GM19328 (cell line): ENCODE measurements around the gene OR51I2.

ENCODE experiments used
- ATAC-seq: cut with Tn5 transposase; IDR thresholded peaks from one replicate; pipeline ENCODE4 v1.9.1; 2021; ENCODE audit warnings: mild to moderate bottlenecking, moderate library complexity; ENCODE audit not compliant: unreplicated experiment

Gene OR51I2, protein sequence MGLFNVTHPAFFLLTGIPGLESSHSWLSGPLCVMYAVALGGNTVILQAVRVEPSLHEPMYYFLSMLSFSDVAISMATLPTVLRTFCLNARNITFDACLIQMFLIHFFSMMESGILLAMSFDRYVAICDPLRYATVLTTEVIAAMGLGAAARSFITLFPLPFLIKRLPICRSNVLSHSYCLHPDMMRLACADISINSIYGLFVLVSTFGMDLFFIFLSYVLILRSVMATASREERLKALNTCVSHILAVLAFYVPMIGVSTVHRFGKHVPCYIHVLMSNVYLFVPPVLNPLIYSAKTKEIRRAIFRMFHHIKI

DNA sequence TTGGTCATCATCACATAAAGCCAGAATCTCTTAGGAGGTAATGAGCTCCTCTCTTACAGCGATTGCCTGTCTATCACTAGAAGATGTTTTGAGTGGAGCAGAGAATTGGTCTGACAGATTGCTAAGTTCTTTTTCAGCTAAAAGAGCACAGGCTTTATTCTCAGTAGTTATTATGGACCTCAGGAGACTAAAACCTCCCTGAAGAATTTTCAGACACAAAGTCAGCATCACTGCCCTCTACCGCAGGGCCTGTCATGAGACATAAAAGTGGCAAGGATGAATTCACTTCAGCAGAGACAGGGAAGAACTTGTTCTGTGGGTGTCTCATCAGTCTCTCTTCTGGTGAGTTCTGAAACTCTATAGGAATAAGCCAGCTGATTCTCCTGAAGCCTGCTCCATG lies at the start of gene OR51I2:
Gene OR51I2, plus strand, starts transcription at position 301 of the 400 bp plus-strand sequence. CDS start 4,166 bp downstream, outside the sequence.
- no peak for ATAC-seq

DNA sequence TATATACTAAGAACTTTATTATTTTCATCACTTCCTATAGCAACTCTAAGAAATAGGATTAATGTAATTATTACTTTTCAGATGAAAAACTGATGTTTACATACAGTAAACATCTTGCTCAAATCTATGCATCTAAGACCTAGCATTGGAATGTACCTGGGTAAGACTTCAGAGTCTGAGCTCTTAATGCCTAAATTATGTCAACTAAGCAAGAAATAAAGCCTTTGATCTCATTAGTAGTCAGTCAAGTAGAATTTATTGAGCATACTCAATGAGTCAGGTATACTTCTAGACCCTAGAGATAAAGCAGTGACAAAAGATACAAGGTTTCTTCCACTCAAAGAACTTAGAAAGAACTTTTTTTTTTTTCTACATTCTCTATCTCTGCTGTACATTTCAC lies 44.0 kb upstream of the OR51I2 start:
- no peak for ATAC-seq

DNA sequence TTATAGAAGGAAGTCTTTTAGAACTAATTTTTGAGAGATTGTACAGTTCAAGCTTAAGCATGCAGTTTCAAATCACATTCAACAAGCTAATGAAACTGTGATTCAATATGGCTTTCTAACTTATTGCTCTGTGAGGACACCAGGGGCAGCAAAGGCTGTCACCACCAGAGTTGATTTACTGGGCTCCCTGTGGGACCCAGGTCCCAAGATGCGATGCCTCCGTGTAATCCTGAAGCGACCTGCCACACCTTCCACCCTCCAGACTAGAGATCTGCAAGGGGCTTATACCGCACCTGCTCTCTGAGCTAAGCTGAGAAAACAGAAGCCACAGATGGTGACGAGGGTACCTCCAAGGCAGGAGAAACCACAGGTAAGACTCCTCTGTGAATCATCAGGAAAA lies 28.1 kb upstream of the OR51I2 start:
- ATAC-seq = no peak

DNA sequence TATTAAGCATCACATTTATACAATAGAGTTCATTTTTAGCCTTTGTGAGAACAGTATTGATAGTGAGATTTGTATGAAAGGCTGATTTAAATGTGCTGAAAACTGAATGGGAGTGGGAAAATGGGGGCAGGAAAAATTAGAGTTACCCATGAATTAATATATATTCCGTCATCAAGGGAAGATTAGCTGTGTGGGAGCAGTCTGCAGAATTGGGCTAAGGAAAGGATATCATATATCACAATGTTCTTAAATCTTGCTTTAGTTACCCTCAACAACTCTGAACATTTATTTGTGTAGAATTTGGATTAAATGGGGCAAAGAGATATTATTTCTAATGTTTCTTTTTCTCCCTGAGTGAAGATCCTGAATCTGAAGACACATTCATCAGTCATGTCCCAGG lies 27.3 kb upstream of the OR51I2 start, which contains the start of gene OR51Q1:
Gene OR51Q1, plus strand, starts transcription at position 301 of the 400 bp plus-strand sequence. Its CDS starts 90 bp downstream, at position 391.
- ATAC-seq = no peak

DNA sequence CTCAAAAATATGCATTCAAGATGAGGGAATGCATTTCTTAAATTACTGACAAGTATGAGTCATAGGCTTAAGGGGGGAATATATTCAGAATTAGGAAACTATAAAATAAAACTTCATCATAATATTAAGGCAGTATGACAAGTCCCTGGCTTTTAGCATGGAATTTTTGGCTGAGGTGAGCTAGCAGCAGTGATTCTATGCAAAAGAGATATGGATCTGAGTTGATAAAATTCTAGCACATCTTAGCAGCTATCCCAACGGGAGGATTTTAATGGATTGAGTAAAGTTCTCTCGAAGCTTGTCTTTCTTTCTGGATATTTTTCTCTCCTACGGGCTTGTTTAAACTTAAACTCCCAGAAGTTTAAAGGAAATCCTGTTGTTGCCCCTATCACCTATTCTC lies 26.0 kb upstream of the OR51I2 start:
- ATAC-seq = no peak

DNA sequence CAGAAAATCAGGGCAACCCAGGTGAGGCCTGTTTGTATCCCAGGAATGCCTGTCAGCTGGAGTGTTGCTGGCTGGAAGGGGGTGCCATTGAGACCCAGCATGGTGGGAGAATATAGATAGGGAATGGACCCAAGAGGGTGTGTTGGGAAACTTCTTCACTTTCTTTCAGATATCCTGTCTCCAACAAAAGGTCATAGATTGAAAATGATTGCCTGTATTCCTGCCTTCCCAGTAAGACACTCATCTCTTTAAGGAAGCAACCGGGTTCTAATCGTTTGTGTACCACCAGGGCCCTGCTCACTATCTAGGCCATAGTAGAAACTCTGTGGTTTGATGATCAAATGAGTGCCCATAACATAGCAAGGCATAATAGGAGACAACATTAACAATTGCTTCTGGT lies 7.7 kb upstream of the OR51I2 start, which contains the start of gene OR51I1:
Gene OR51I1, minus strand, starts transcription at position 101 of the 400 bp plus-strand sequence. Its CDS starts 0 bp downstream, at position 101.
- no peak for ATAC-seq

DNA sequence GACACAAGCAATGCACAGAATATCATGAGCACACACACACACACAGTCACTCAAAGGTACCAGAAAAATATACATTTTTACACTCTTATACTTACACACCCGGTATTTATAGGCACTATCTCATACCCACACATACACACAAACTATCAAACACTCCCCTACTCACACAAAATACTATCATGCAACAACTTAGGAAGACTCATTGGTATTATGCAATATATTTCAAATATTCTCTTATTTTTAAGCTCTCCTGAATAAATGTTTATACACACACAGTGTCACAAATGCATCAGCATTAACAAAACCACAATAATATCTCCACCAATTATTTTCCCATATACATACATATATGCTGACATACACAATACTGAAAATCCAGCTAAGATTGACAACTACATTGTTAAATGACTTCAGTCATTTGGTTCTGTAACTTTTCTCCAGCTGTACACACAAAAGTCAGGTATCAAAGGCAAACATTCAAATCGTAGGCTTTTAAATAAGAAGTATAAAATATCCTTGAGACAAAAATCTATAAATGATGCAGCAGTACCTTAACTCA lies 5.2 kb upstream of the OR51I2 start:
- ATAC-seq = no peak

DNA sequence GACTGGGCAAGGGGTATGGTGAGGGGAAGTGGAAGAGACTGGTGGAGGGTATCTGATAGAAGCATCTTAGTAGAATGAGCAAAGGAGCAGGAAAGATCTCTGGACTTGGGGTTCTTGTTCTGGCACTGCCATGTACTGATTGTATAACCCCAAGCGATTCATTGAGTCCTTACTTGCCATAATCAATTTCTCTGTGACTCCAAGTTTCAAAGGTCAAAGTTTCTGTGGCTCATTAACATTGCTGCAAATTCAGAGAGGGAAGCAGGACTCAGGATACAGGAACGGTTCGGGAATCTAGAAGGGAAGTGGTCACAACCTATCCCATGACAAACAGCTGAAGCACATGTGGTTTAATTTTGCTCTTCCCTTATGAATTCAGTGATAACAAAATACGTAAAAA lies 309 bp downstream of the OR51I2 start:
- no peak for ATAC-seq

DNA sequence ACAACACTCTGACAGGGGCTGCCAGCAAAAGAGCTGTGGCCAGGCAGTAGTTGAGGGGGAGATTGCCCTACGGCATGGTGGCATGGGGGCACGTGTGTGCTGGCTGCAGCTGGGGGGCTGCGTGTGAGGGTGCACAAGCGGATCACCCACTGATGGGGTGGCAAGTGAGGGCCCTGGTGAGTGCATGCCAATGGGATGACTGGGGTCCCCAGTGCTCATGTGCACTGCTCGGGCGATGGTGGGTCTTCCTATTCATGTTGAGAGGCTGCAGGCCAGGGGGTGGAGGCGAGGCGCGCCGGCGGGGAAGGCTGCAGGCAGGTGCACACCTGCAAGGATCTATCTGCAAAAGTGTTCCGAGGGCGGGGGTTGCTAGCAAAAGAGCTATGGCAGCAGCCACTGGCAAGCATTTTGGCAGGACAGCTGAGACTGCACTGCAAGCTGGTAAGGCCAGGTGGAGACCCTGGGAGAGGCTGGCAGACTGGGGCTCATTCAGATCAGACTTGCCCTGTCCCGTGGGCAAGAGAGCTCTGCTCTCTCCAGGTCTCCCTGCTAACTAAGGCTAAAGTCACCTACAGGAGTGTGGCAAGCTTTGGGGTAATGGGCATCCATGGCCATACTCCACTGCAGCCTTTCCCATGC lies 12.0 kb downstream of the OR51I2 start:
- no peak for ATAC-seq

DNA sequence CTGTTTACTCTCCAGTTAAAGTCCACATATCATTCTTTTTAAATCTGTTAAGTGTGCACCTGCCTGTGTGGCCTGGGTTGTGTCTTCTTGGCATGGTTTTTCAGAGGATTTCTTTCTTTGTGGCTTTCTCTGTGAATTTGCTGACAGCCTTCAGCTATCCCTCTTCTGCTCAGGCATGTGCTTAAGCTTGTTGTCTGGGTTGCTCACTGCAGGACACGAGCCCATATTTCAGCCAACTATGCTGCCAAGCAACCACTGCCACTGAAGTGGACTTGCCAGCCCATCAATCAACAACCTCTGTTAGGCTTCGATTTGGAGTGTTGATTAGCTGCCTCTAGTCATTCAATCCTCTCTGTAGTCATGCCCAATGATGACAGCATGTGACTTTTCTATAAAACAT lies 18.4 kb downstream of the OR51I2 start:
- no peak for ATAC-seq

DNA sequence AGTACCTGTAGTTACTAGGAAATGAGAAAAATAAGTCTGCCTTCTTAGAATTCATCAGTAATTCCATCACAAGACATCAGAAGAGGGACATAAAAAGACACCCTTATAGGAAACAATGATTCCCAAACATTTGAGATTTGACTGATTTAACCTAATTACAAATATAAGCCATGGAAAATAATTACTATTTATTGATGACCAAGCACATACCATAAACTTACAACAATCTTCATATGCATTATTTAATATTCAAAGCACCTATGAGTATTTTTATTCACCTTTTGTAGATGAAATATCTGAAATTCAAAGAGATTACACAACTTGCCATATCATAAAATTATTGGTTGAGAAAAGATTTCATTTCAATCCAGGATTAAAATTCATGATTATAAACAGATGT lies 24.8 kb downstream of the OR51I2 start:
- no peak for ATAC-seq

DNA sequence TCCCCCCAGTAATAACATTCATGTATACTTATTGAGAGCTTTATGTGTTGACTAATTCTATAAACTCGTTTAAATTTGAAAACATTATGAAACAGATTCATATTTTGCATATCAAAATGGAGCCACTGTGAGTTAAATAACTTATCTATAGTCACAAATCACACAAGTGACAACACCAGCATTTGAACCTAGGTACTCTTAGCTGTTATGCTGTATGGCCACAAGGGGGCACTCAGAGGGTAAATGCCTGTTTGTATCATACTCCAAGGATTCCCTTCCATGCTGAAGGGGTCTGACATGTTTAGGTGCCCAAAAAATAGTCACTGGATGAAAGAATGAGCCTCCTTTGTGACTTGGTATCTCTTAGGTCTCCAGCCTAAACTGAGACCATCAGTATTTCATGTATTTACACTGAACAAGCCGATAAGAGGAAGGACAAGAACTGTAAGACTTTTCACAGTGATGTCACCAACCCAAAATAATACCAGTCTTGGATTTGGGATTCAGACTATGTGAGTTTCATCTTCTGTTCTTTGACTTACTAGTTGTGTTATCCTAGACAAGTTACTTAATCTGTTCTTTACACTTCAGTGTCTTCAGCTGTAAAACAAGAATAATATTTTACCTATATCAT lies 27.2 kb downstream of the OR51I2 start:
- ATAC-seq = peak; percentile 90

DNA sequence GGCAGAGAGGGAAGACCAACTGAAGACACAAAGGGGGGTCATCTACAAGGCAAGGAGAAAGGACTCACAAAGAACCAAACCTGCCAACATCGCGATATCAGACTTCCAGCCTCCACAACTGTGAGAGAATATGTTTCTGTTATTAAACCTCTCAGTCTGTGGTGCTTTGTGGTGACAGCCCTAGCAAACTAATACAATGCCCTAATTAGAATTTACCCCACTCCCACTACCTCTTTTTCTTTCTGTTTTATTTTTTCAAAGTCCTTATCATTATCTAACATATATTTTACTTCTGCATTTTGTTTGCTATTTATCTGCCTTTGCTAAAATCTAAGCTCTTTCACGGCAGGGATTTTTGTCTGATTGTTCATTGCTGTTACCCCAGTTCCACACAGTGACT lies 36.9 kb downstream of the OR51I2 start:
- no peak for ATAC-seq

DNA sequence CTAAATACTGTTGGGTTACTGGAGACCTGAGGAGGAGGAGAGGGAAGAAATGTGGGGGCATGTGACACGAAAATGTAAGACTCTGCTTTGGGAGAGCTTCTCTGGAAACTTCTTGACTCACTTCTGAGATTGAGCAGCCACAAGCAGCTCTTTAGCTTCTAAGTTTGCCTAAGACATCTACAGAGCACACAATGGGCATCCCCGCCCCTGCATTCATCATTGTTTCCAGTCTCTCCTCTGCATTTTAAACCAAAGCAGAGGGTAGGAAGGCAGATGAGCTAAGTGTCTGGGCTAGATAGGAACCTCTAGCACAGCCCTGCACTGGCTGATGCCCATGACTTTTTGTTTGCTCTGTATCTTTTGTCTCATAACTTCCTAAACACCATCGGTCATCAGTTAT lies 37.3 kb downstream of the OR51I2 start:
- ATAC-seq = no peak

DNA sequence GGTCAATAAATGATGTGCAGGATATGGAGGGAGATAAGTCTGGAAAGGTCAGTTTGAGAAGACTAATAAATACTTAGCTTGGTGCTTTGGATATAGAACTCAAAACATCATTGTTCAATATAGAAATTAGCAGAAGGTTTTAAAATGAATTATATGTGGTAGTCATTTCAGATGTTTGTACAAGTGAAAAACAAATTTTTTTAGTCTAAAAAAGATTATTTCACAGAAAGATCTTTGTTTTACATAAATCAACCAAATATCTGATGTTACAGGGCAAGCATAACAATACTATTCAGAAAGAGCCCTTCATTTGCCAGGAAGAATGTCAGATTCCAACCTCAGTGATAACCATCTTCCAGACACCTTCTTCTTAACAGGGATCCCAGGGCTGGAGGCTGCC lies 39.3 kb downstream of the OR51I2 start, which contains the start of gene OR52D1:
Gene OR52D1, plus strand, starts transcription at position 301 of the 400 bp plus-strand sequence. Its CDS starts 22 bp downstream, at position 323.
- ATAC-seq = no peak

DNA sequence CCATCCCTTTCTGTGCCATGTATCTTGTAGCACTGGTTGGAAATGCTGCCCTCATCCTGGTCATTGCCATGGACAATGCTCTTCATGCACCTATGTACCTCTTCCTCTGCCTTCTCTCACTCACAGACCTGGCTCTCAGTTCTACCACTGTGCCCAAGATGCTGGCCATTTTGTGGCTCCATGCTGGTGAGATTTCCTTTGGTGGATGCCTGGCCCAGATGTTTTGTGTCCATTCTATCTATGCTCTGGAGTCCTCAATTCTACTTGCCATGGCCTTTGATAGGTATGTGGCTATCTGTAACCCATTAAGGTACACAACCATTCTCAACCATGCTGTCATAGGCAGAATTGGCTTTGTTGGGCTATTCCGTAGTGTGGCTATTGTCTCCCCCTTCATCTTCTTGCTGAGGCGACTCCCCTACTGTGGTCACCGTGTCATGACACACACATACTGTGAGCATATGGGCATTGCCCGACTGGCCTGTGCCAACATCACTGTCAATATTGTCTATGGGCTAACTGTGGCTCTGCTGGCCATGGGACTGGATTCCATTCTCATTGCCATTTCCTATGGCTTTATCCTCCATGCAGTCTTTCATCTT lies 39.8 kb downstream of the OR51I2 start:
- no peak for ATAC-seq

DNA sequence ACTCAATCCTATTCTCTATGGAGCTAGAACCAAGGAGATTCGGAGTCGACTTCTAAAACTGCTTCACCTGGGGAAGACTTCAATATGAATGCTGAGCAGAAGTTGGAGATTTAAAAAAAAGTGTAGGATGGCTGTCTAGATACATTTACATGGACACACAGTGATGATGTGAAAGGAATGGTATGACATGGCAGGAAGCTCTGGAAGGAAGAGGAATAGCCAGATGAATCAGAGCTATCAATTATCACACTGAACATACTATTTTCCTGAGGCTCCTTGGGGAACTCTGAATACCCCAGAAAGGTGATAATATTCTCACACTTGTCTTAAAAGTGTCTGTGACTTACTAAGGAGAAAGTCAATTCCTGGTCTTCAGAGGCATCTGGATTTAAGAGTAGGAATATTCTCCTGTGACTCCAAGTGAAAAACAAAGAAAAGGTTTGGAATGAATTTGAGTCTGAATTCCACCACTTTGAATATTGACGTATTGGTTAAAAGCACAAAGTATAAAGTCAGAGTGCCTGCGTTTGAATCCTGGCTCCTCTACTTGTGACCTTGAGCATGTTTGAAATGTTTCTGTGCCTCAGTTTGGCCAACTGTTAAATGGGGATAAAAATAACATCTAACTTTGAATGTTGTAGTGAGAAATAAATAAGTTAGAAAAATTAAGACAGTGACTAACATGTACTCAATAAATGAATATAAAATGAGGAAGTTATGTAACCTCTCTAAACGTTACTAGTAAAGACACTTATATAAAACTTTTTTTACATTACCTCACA lies 40.6 kb downstream of the OR51I2 start:
- ATAC-seq = no peak

DNA sequence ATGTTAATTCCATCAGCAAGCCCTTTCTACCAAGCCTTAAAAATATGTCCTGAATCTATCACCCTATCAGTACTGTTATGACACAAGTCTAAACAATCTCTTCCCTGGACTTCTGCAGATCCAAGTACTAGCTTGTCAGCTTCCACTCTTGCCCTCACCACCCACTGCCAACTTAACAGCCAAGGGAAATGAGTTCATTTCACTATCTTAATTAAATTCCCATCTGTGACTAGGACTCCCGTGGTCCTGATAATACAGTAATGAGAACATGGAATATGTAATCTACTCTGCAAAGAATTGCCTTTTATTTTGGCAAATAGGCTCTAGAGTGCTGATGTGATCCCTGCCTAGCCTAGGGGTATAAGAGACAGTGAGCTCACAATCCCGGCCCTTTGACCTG lies 50.5 kb downstream of the OR51I2 start:
- ATAC-seq = no peak

DNA sequence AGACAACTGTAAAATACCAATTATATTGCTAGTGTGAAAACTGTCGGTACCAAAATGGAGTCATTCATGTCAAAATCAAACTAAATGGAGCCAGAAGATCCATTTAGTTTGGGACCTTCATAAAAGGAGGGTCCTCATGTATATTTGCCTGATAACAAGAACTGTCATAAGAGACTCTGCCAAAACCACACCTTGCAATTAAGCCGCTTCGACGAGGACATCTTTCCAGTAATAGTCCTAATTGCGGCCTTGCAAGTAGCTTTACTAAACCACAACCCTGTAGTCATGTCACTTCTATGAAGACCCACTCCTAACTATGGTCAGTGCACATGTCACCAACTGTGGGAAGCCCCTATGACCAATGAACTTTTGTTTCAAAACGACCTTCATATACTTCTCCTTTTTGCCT lies 51.3 kb downstream of the OR51I2 start:
- no peak for ATAC-seq

DNA sequence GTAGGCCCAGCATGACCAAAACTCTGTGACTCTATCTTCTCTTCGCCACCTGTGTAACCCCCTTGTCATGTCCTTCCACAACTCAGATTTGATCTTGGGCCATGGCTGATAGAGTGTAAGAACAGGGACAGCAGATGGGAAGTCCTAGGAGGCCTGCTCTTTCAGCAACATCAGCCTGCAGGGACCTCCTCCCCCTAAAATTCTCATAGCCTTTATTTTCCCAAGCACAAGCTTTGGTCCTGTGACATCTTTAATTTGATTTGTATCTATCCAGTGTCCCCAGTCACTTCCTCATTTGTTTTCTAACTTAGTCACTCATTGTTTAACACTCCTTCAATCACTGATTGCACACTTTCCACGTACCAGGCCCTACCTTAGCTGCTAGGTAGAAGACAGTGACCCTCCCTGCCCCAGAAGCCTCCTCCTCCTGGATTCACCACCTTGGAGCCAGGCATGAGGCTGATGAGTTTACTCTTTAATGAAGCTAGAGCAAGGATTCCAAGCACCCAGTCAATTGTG lies 55.3 kb downstream of the OR51I2 start:
- no peak for ATAC-seq
